ENCODE results near the gene ENKUR.
A peak's percentile ranks its signal among the peaks of the same experiment; 100 is the strongest.

ENKUR gene

GRCh38 chr10:25015828-25016375 is at the start of gene ENKUR:
Gene ENKUR, minus strand, starts transcription at chr10:25016158. Its CDS starts 222 bp downstream, at chr10:25015936.
- peak; percentile 90 for DNase-seq (ENCODE audit: low read depth)

- no peak for DNase-seq (ENCODE audit: low read depth)
These were observed 48.4 kb upstream of the ENKUR start for GRCh38 chr10:25064401-25064800.

GRCh38 chr10:25063644-25064043 is 47.7 kb upstream of the ENKUR start:
- no peak for DNase-seq (ENCODE audit: low read depth)

GRCh38 chr10:25063157-25063556 is 47.2 kb upstream of the ENKUR start:
- DNase-seq (ENCODE audit: low read depth): no peak

- DNase-seq (ENCODE audit: low read depth): no peak
These were observed 45.9 kb upstream of the ENKUR start for GRCh38 chr10:25061711-25062449.

- no peak for DNase-seq (ENCODE audit: low read depth)
These were observed 45.2 kb upstream of the ENKUR start for GRCh38 chr10:25061125-25061524.

- no peak for DNase-seq (ENCODE audit: low read depth)
These were observed 44.0 kb upstream of the ENKUR start for GRCh38 chr10:25059990-25060389.

- no peak for DNase-seq (ENCODE audit: low read depth)
These were observed 41.9 kb upstream of the ENKUR start for GRCh38 chr10:25057886-25058285.

GRCh38 chr10:25056726-25057125 is 40.8 kb upstream of the ENKUR start:
- no peak for DNase-seq (ENCODE audit: low read depth)

GRCh38 chr10:25052012-25052411 is 36.1 kb upstream of the ENKUR start:
- no peak for DNase-seq (ENCODE audit: low read depth)

GRCh38 chr10:25050402-25050801 is 34.4 kb upstream of the ENKUR start:
- no peak for DNase-seq (ENCODE audit: low read depth)

GRCh38 chr10:25049966-25050365 is 34.0 kb upstream of the ENKUR start:
- no peak for DNase-seq (ENCODE audit: low read depth)

GRCh38 chr10:25048450-25048849 is 32.5 kb upstream of the ENKUR start:
- no peak for DNase-seq (ENCODE audit: low read depth)

GRCh38 chr10:25047591-25048301 is 31.8 kb upstream of the ENKUR start:
- DNase-seq (ENCODE audit: low read depth): no peak

- DNase-seq (ENCODE audit: low read depth): no peak
These were observed 31.1 kb upstream of the ENKUR start for GRCh38 chr10:25047088-25047487.

GRCh38 chr10:25046641-25047040 is 30.7 kb upstream of the ENKUR start:
- DNase-seq (ENCODE audit: low read depth): no peak

GRCh38 chr10:25039531-25039930 is 23.6 kb upstream of the ENKUR start:
- no peak for DNase-seq (ENCODE audit: low read depth)

GRCh38 chr10:25038325-25038724 is 22.4 kb upstream of the ENKUR start:
- DNase-seq (ENCODE audit: low read depth): no peak

GRCh38 chr10:25036381-25036780 is 20.4 kb upstream of the ENKUR start:
- DNase-seq (ENCODE audit: low read depth): no peak

GRCh38 chr10:25029519-25029918 is 13.6 kb upstream of the ENKUR start:
- no peak for DNase-seq (ENCODE audit: low read depth)

- no peak for DNase-seq (ENCODE audit: low read depth)
These were observed 12.8 kb upstream of the ENKUR start for GRCh38 chr10:25028711-25029110.

- DNase-seq (ENCODE audit: low read depth): no peak
These were observed 10.5 kb upstream of the ENKUR start for GRCh38 chr10:25026463-25026862.

GRCh38 chr10:25024528-25024927 is 8.6 kb upstream of the ENKUR start:
- DNase-seq (ENCODE audit: low read depth): no peak

All from activated T-cell treated with anti-CD3 and anti-CD28 coated beads for 24 hours (primary cell).